A673 (cell line): ENCODE measurements around the gene CCL5. TPM values are rescaled to one million over a fixed set of nuclear protein-coding genes. Genes with fewer than 3 reads are reported as not detected.

Experiments used
- BruUV-seq: library from RNA; stranded (reverse); fragments of 400-500 nt; replicated peaks from 2 replicates; lab custom pipeline; 2021; lab: Mats Ljungman, UMichigan
- CTCF ChIA-PET: fragments of 300-600 bp; sonication (Branson Sonifier 250); formaldehyde crosslinking; loops from one replicate; lab custom pipeline; 2022; ENCODE audit warnings: antibody characterized with exemption; lab: Charles Lee
- POLR2A ChIA-PET: fragments of 300-600 bp; sonication (Branson Sonifier 250); formaldehyde crosslinking; loops from one replicate; lab custom pipeline; 2022; ENCODE audit warnings: antibody characterized with exemption; ENCODE audit not compliant: low non-redundant PET; lab: Charles Lee
- DNase-seq: peaks from one replicate; pipeline ENCODE4 v3.0.0-alpha.2; 2015; ENCODE audit warnings: low spot score
- H3K27ac ChIP-seq: fragments of 200-600 bp; sonication (generic); 2 replicates; pipeline ENCODE4 v1.5.1; 2016; ENCODE audit warnings: mixed run types, low read depth, mild to moderate bottlenecking, mixed read lengths, antibody characterized with exemption, low read length; ENCODE audit not compliant: poor library complexity, severe bottlenecking
- H3K27me3 ChIP-seq: fragments of 200-600 bp; sonication (generic); replicated peaks from 2 replicates; pipeline ENCODE4 v1.6.1; 2017; ENCODE audit warnings: mixed run types, low read depth, mild to moderate bottlenecking, mixed read lengths, antibody characterized with exemption, low read length; ENCODE audit not compliant: insufficient read depth, poor library complexity
- H3K36me3 ChIP-seq: fragments of 200-600 bp; sonication (generic); 2 replicates; pipeline ENCODE4 v1.6.1; 2016; ENCODE audit warnings: mixed run types, mild to moderate bottlenecking, mixed read lengths, antibody characterized with exemption, low read length; ENCODE audit not compliant: insufficient read depth, poor library complexity, severe bottlenecking
- H3K4me1 ChIP-seq: fragments of 200-600 bp; sonication (generic); 2 replicates; pipeline ENCODE4 v1.6.1; 2017; ENCODE audit warnings: mixed run types, mild to moderate bottlenecking, mixed read lengths, antibody characterized with exemption, low read length; ENCODE audit not compliant: insufficient read depth, poor library complexity, severe bottlenecking
- H3K4me3 ChIP-seq: fragments of 200-600 bp; sonication (generic); 2 replicates; pipeline ENCODE4 v1.5.1; 2016; ENCODE audit warnings: low read depth, mixed run types, mild to moderate bottlenecking, mixed read lengths, low read length; ENCODE audit not compliant: poor library complexity, severe bottlenecking
- H3K9me3 ChIP-seq: fragments of 200-600 bp; sonication (generic); 2 replicates; pipeline ENCODE4 v1.6.1; 2016; ENCODE audit warnings: mixed run types, low read depth, mild to moderate bottlenecking, mixed read lengths, antibody characterized with exemption, low read length; ENCODE audit not compliant: poor library complexity, severe bottlenecking
- CTCF ChIP-seq: fragments of 300-800, 200-600 bp; sonication (generic); conservative IDR thresholded peaks from 2 replicates; pipeline ENCODE4 v1.5.1; 2017; ENCODE audit warnings: low read depth, mild to moderate bottlenecking, antibody characterized with exemption, low read length, moderate library complexity, mixed read lengths
- EZH2 ChIP-seq: fragments of 200-600 bp; sonication (generic); IDR thresholded peaks from 2 replicates; pipeline ENCODE4 v1.6.1; 2017; ENCODE audit warnings: borderline replicate concordance, low read depth, mild to moderate bottlenecking, mixed read lengths, antibody characterized with exemption, low read length; ENCODE audit not compliant: poor library complexity, severe bottlenecking
- intact Hi-C: fragments of 100-400 bp; cut with micrococcal nuclease; formaldehyde crosslinking; loops from one replicate; pipeline ENCODE4 v1.10.0; 2022; ENCODE audit not compliant: unreplicated experiment
- total RNA-seq: library from RNA; stranded (reverse); gene quantifications from 2 replicates; pipeline ENCODE4 v1.2.3, GENCODE V29; 2021

The CCL5 gene
- total RNA-seq, 1 experiment from 2014 or later: not detected

DNA sequence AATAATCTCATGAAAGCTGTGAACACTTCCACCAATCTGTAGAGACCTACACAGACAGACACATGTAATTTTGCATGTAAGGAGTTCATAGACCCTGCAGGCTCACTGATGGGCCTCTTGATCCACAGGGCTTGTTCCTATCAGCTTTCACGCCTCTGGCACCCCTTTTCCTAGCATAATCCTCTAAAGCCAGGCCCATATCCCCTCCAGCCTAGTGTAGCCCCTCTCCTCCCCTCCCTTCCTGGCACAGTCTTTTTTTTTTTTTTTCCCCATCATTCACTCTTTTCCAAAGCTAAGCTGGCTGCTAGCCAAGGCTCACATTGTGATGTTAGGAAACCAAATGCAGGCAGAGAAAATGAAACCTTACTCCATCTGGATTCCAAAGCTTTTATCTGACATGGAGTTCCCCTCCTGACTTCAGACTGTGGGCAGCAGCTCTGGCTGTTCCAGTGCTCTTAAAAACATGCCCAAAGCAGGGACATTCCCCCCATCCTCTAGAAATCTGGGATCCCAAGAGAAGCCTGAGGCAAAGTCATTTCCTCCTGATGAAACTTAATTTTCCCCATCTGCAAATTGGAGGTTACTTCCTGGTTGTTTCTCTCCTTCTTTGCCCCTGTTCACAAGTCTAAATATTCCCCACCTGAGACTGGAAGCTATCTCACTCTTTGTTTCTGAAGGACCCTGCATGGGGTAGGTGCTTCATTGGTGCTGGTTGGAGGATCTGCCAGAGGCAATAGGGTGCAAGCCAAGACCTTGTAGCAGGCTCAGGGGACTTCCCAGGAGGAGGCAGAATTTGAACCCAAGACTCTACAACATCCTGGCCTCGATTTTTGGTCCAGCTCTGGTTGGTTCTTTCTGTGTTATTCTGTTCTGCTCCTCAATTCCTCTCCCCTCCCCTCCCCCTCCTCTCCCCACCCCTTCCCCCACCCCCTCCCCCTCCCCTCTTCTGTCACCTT is 9.9 kb upstream of the CCL5 start:
- no peaks in the 10 kb centered on the region for H3K27me3 ChIP-seq
- intact Hi-C loops: no loop called here
- no peak overlapping the region for H3K4me3 ChIP-seq
- no peaks in the 10 kb centered on the region for H3K36me3 ChIP-seq
- ChIA-PET CTCF (interaction anchor here (0.6 kb wide), 1 partner anchor 270 kb away, joined by 4 read pairs; no protein-coding TSS in a partner anchor), POLR2A (no interaction called here)
- no peak overlapping the region for H3K27ac ChIP-seq
- H3K9me3 ChIP-seq: no peaks in the 10 kb centered on the region
- no TSS peak for BruUV-seq
- DNase-seq: peak; percentile 27
- TF ChIP-seq CTCF: no peak
- TF ChIP-seq EZH2: no peak
- H3K4me1 ChIP-seq: no peaks in the 10 kb centered on the region

DNA sequence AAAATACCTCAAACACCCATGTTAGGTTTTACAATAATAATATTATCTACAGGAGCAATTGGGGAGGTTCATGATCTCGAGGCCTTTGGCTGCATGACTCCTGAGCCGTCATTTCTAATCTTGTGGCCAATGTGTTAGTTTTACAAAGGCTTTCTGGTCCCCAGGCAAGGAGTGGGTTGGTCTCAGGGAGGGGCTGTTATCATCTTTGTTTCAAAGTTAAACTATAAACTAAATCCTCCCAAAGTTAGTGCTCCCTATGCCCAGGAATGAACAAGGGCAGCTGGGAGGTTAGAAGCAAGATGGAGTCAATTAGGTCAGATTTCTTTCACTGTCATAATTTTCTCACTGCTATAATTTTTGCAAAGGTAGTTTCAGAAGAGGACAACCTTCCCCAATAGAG is 9.1 kb upstream of the CCL5 start:
- no TSS peak for BruUV-seq
- TF ChIP-seq EZH2 (no peak), CTCF (no peak)
- intact Hi-C loops: no loop called here
- H3K9me3 ChIP-seq: no peaks in the 10 kb centered on the region
- no peak for DNase-seq
- H3K4me1 ChIP-seq: no peaks in the 10 kb centered on the region
- ChIA-PET CTCF (no interaction called here), POLR2A (no interaction called here)
- no peaks in the 10 kb centered on the region for H3K36me3 ChIP-seq
- H3K27me3 ChIP-seq: no peaks in the 10 kb centered on the region
- H3K27ac ChIP-seq: no peak overlapping the region
- no peak overlapping the region for H3K4me3 ChIP-seq

GRCh38 chr17:35878361-35878760 is 1.8 kb downstream of the CCL5 start:
- CTCF ChIA-PET: no interaction called here
- TF ChIP-seq CTCF (no peak), EZH2 (no peak)
- no peaks in the 10 kb centered on the region for H3K27me3 ChIP-seq
- no peak overlapping the region for H3K4me3 ChIP-seq
- H3K4me1 ChIP-seq: no peaks in the 10 kb centered on the region
- DNase-seq: no peak
- no peak overlapping the region for H3K27ac ChIP-seq
- BruUV-seq: no TSS peak
- intact Hi-C loops: no loop called here
- POLR2A ChIA-PET: no interaction called here
- no peaks in the 10 kb centered on the region for H3K9me3 ChIP-seq
- H3K36me3 ChIP-seq: no peaks in the 10 kb centered on the region
